GM13977 (cell line): Measurements from ENCODE around the gene KHNYN.

Experiments
- DNase-seq: peaks from one replicate; pipeline ENCODE4 v3.0.0; 2012; ENCODE audit warnings: low spot score
- CTCF ChIP-seq: IDR thresholded peaks from 2 replicates; pipeline ENCODE4 v1.5.1; 2012; ENCODE audit warnings: mild to moderate bottlenecking, control low read depth; ENCODE audit not compliant: insufficient read depth; ENCODE audit errors: extremely low read depth, missing control alignments
- in situ Hi-C: fragments of 300-500 bp; cut with MboI; formaldehyde crosslinking; loops from one replicate; pipeline ENCODE4 v1.12.0; 2022; ENCODE audit warnings: low sequenced_read_pairs, low pct_unique_long_range_greater_than_20kb, mixed read lengths, inconsistent platforms; ENCODE audit not compliant: unreplicated experiment

Gene KHNYN

GRCh38 chr14:24439257-24439656 lies 9.5 kb downstream of the KHNYN start:
- peak; percentile 4 for DNase-seq

GRCh38 chr14:24439830-24440605 lies 10.3 kb downstream of the KHNYN start:
- DNase-seq: no peak
- no peak for TF ChIP-seq CTCF
- in situ Hi-C loops: loop anchor here (5.0 kb wide), 1 partner anchor 108 kb away; no protein-coding TSS in a partner anchor

More at GRCh38 chr14:24439257-24439656, 9.5 kb downstream of the KHNYN start:
- no peak for TF ChIP-seq CTCF
- in situ Hi-C loops: loop anchor here (5.0 kb wide), 1 partner anchor 107 kb away; no protein-coding TSS in a partner anchor

GRCh38 chr14:24440606-24441399 lies 11.0 kb downstream of the KHNYN start:
- TF ChIP-seq CTCF: no peak
- in situ Hi-C loops: no loop called here
- DNase-seq: peak; percentile 5

GRCh38 chr14:24441485-24441884 lies 11.7 kb downstream of the KHNYN start:
- peak; percentile 9 for DNase-seq
- in situ Hi-C loops: no loop called here
- TF ChIP-seq CTCF: no peak

- in situ Hi-C loops: no loop called here
- no peak for TF ChIP-seq CTCF
- no peak for DNase-seq
These were observed 12.1 kb downstream of the KHNYN start for GRCh38 chr14:24441904-24442239.

GRCh38 chr14:24442240-24443052 lies 12.7 kb downstream of the KHNYN start, which contains the start of gene SDR39U1:
SDR39U1 (minus strand) TSS chr14:24442776; CDS start chr14:24442769, 7 bp downstream.
- in situ Hi-C loops: no loop called here
- no peak for TF ChIP-seq CTCF
- DNase-seq: peak; percentile 95
